Neural crest cell (in vitro differentiated cells): Measurements from ENCODE around the gene EPHA7. TPM values are rescaled to one million over a fixed set of nuclear protein-coding genes. Genes with fewer than 3 reads are reported as not detected.

Experiments
- DNase-seq: peaks from one replicate; pipeline ENCODE4 v3.0.0; 2021; ENCODE audit warnings: low read depth, mixed read lengths, low spot score
- H3K27ac Mint-ChIP-seq: one replicate; pipeline ENCODE4 v1.8.0; 2021; ENCODE audit warnings: mild to moderate bottlenecking, mixed read lengths; ENCODE audit not compliant: unreplicated experiment
- H3K27me3 Mint-ChIP-seq: 2 replicates; pipeline ENCODE4 v1.8.0; 2021; ENCODE audit warnings: low read depth, mild to moderate bottlenecking, mixed read lengths
- H3K36me3 Mint-ChIP-seq: 2 replicates; pipeline ENCODE4 v1.8.0; 2021; ENCODE audit warnings: low read depth, mild to moderate bottlenecking, mixed read lengths
- H3K4me1 Mint-ChIP-seq: 2 replicates; pipeline ENCODE4 v1.8.0; 2021; ENCODE audit warnings: mixed read lengths
- H3K4me3 Mint-ChIP-seq: one replicate; pipeline ENCODE4 v1.8.0; 2021; ENCODE audit warnings: mild to moderate bottlenecking, mixed read lengths
- H3K9me3 Mint-ChIP-seq: 2 replicates; pipeline ENCODE4 v1.8.0; 2021; ENCODE audit warnings: mixed read lengths
- CTCF ChIP-seq: fragments of 200-600 bp; sonication (generic); conservative IDR thresholded peaks from 2 replicates; pipeline ENCODE4 v1.5.0; 2021; ENCODE audit warnings: antibody characterized with exemption, mild to moderate bottlenecking
- total RNA-seq: library from RNA; stranded (reverse); gene quantifications from 2 replicates; pipeline ENCODE4 v1.2.1, GENCODE V29; 2021

Gene EPHA7
- total RNA-seq, 1 donor from 2014 or later = 35.8 TPM

- Mint-ChIP-seq H3K36me3 (no peaks in the 10 kb centered on the region), H3K9me3 (no peaks in the 10 kb centered on the region), H3K27ac (peak overlapping the region; percentile 94), H3K27me3 (no peaks in the 10 kb centered on the region), H3K4me1 (peaks cover 40% of the 10 kb centered on the region), H3K4me3 (peak overlapping the region; percentile 94)
- TF ChIP-seq CTCF = peak; percentile 40
- peak; percentile 58 for DNase-seq
Observed at GRCh38 chr6:93418408-93419303, 703 bp downstream of the EPHA7 start.

DNA sequence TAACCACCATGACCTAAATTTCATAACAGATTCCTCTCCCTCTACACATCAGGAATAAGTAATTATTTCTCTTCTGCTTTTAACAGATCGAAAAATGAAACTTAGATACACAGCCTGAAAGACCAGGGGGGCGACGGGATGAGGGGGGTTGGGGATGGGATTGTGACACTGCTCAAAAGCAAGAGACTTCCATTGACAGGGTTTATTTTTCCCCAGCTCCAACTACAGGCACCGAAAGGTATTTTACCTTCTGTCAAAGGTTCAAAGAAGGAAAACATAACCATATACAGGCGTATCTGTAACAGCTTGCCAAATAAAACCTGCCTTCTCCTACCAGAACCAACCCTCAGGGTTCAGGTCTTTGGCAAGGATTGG is 1.3 kb downstream of the EPHA7 start:
- peaks cover 37% of the 10 kb centered on the region for H3K4me1 Mint-ChIP-seq
- no peaks in the 10 kb centered on the region for H3K36me3 Mint-ChIP-seq
- no peak for DNase-seq
- H3K9me3 Mint-ChIP-seq = no peaks in the 10 kb centered on the region
- TF ChIP-seq CTCF = no peak
- H3K27ac Mint-ChIP-seq = peak overlapping the region; percentile 36
- no peaks in the 10 kb centered on the region for H3K27me3 Mint-ChIP-seq
- peak overlapping the region; percentile 94 for H3K4me3 Mint-ChIP-seq

GRCh38 chr6:93417421-93418013 is 1.8 kb downstream of the EPHA7 start:
- no peak for DNase-seq

GRCh38 chr6:93416571-93417420 is 2.6 kb downstream of the EPHA7 start:
- H3K36me3 Mint-ChIP-seq = no peaks in the 10 kb centered on the region
- H3K9me3 Mint-ChIP-seq = no peaks in the 10 kb centered on the region
- H3K27ac Mint-ChIP-seq = peak overlapping the region; percentile 95
- H3K27me3 Mint-ChIP-seq = no peaks in the 10 kb centered on the region
- DNase-seq = peak; percentile 48
- no peak for TF ChIP-seq CTCF
- peaks cover 29% of the 10 kb centered on the region for H3K4me1 Mint-ChIP-seq
- H3K4me3 Mint-ChIP-seq = peak overlapping the region; percentile 94

More at GRCh38 chr6:93417421-93418013, 1.8 kb downstream of the EPHA7 start:
- no peak overlapping the region for H3K27ac Mint-ChIP-seq
- no peaks in the 10 kb centered on the region for H3K36me3 Mint-ChIP-seq
- H3K9me3 Mint-ChIP-seq = no peaks in the 10 kb centered on the region
- TF ChIP-seq CTCF = peak; percentile 41
- H3K4me1 Mint-ChIP-seq = peaks cover 35% of the 10 kb centered on the region
- H3K27me3 Mint-ChIP-seq = no peaks in the 10 kb centered on the region
- peak overlapping the region; percentile 94 for H3K4me3 Mint-ChIP-seq

GRCh38 chr6:93413190-93413589 is 6.2 kb downstream of the EPHA7 start:
- Mint-ChIP-seq H3K36me3 (peaks cover 7% of the 10 kb centered on the region), H3K27ac (no peak overlapping the region), H3K9me3 (no peaks in the 10 kb centered on the region), H3K4me1 (peaks cover 30% of the 10 kb centered on the region), H3K4me3 (no peak overlapping the region), H3K27me3 (no peaks in the 10 kb centered on the region)
- no peak for DNase-seq
- TF ChIP-seq CTCF = no peak
